Neural progenitor cell (in vitro differentiated cells): ENCODE data around the gene NDEL1. TPM values are rescaled to one million over a fixed set of nuclear protein-coding genes. Genes with fewer than 3 reads are reported as not detected.

Experiments
- DNase-seq: peaks from one replicate; pipeline ENCODE4 v3.0.0-alpha.2; 2016; ENCODE audit warnings: low spot score
- H2AFZ ChIP-seq: fragments of 200-600 bp; sonication (generic); replicated peaks from 2 replicates; pipeline ENCODE4 v1.6.1; 2016; ENCODE audit warnings: antibody characterized with exemption
- H3F3A ChIP-seq: fragments of 200-600 bp; sonication (generic); 2 replicates; pipeline ENCODE4 v1.6.1; 2016; ENCODE audit warnings: antibody characterized with exemption, low read depth
- H3K27ac ChIP-seq: fragments of 200-600 bp; sonication (generic); 2 replicates; pipeline ENCODE4 v1.5.1; 2016; ENCODE audit warnings: mild to moderate bottlenecking
- H3K27me3 ChIP-seq: fragments of 200-600 bp; sonication (generic); 2 replicates; pipeline ENCODE4 v1.6.1; 2016; ENCODE audit warnings: mild to moderate bottlenecking, moderate library complexity
- H3K36me3 ChIP-seq: fragments of 200-600 bp; sonication (generic); 2 replicates; pipeline ENCODE4 v1.5.1; 2016
- H3K4me1 ChIP-seq: fragments of 200-600 bp; sonication (generic); 2 replicates; pipeline ENCODE4 v1.6.1; 2016; ENCODE audit warnings: mixed run types
- H3K4me2 ChIP-seq: fragments of 200-600 bp; sonication (generic); 2 replicates; pipeline ENCODE4 v1.6.1; 2016
- H3K4me3 ChIP-seq: fragments of 200-600 bp; sonication (generic); 2 replicates; pipeline ENCODE4 v1.5.1; 2016
- H3K79me2 ChIP-seq: fragments of 200-600 bp; sonication (generic); 2 replicates; pipeline ENCODE4 v1.6.1; 2016; ENCODE audit warnings: low read depth
- H3K9ac ChIP-seq: fragments of 200-600 bp; sonication (generic); 2 replicates; pipeline ENCODE4 v1.6.1; 2016
- H3K9me3 ChIP-seq: fragments of 200-600 bp; sonication (generic); 2 replicates; pipeline ENCODE4 v1.5.1; 2016; ENCODE audit warnings: low read depth
- H4K20me1 ChIP-seq: fragments of 200-600 bp; sonication (generic); 2 replicates; pipeline ENCODE4 v1.6.1; 2016; ENCODE audit warnings: low read depth
- H3K27ac Mint-ChIP-seq: 3 replicates; pipeline ENCODE4 v1.8.0; 2021; ENCODE audit warnings: mixed read lengths
- H3K27me3 Mint-ChIP-seq: 2 replicates; pipeline ENCODE4 v1.8.0; 2022; ENCODE audit warnings: low read depth, mild to moderate bottlenecking, inconsistent platforms, moderate library complexity, mixed read lengths; ENCODE audit not compliant: insufficient read depth
- H3K36me3 Mint-ChIP-seq: 3 replicates; pipeline ENCODE4 v1.8.0; 2021; ENCODE audit warnings: mixed read lengths
- H3K4me1 Mint-ChIP-seq: 3 replicates; pipeline ENCODE4 v1.8.0; 2021; ENCODE audit warnings: mixed read lengths
- H3K4me3 Mint-ChIP-seq: 3 replicates; pipeline ENCODE4 v1.8.0; 2021; ENCODE audit warnings: mild to moderate bottlenecking, moderate library complexity, mixed read lengths
- H3K9me3 Mint-ChIP-seq: 3 replicates; pipeline ENCODE4 v1.8.0; 2020; ENCODE audit warnings: mixed read lengths
- CTCF ChIP-seq: fragments of 200-600 bp; sonication (generic); IDR thresholded peaks from 2 replicates; pipeline ENCODE4 v1.5.1; 2017; ENCODE audit warnings: antibody characterized with exemption, mild to moderate bottlenecking
- EZH2 ChIP-seq: fragments of 200-600 bp; sonication (generic); IDR thresholded peaks from 2 replicates; pipeline ENCODE4 v1.6.1; 2017; ENCODE audit warnings: antibody characterized with exemption, mild to moderate bottlenecking, moderate library complexity
- EZH2phosphoT487 ChIP-seq: fragments of 200-600 bp; sonication (generic); IDR thresholded peaks from 2 replicates; pipeline ENCODE4 v1.6.1; 2017; ENCODE audit warnings: antibody characterized with exemption
- total RNA-seq: library from RNA; depleted of rRNA; stranded (reverse); fragments of >200 nt; gene quantifications from 2 replicates; pipeline ENCODE4 v1.2.3, GENCODE V29; 2015; ENCODE audit warnings: low replicate concordance

NDEL1 gene
- total RNA-seq, 1 donor from 2014 or later = 26.9 TPM

- no peak for DNase-seq
- H2AFZ ChIP-seq = no peak overlapping the region
- no peak overlapping the region for H3K27ac ChIP-seq
- Mint-ChIP-seq H3K4me3 (no peak overlapping the region), H3K27ac (no peak overlapping the region), H3K9me3 (no peaks in the 10 kb centered on the region), H3K4me1 (no peaks in the 10 kb centered on the region), H3K27me3 (peaks cover 3% of the 10 kb centered on the region), H3K36me3 (peaks cover 41% of the 10 kb centered on the region)
- H3K4me1 ChIP-seq = no peaks in the 10 kb centered on the region
- no peaks in the 10 kb centered on the region for H3F3A ChIP-seq
- H3K9me3 ChIP-seq = no peaks in the 10 kb centered on the region
- H3K27me3 ChIP-seq = no peaks in the 10 kb centered on the region
- no peak overlapping the region for H3K4me2 ChIP-seq
- peaks cover 9% of the 10 kb centered on the region for H3K36me3 ChIP-seq
- H3K4me3 ChIP-seq = no peak overlapping the region
- TF ChIP-seq EZH2phosphoT487 (no peak), EZH2 (no peak), CTCF (no peak)
- no peaks in the 10 kb centered on the region for H3K79me2 ChIP-seq
- H3K9ac ChIP-seq = no peak overlapping the region
- H4K20me1 ChIP-seq = no peaks in the 10 kb centered on the region
Observed at GRCh38 chr17:8494021-8494420, 58.3 kb downstream of the NDEL1 start.

GRCh38 chr17:8494506-8495111 is 58.9 kb downstream of the NDEL1 start:
- Histone ChIP-seq H3K9ac (no peak overlapping the region), H3K36me3 (peaks cover 13% of the 10 kb centered on the region), H3K27me3 (no peaks in the 10 kb centered on the region), H3K4me1 (no peaks in the 10 kb centered on the region), H3K9me3 (no peaks in the 10 kb centered on the region), H3K79me2 (no peaks in the 10 kb centered on the region), H2AFZ (no peak overlapping the region), H3F3A (no peaks in the 10 kb centered on the region), H3K27ac (no peak overlapping the region), H3K4me3 (no peak overlapping the region), H3K4me2 (no peak overlapping the region), H4K20me1 (no peaks in the 10 kb centered on the region)
- H3K27ac Mint-ChIP-seq = no peak overlapping the region
- no peak for DNase-seq
- no peaks in the 10 kb centered on the region for H3K9me3 Mint-ChIP-seq
- peaks cover 3% of the 10 kb centered on the region for H3K27me3 Mint-ChIP-seq
- peaks cover 36% of the 10 kb centered on the region for H3K36me3 Mint-ChIP-seq
- H3K4me3 Mint-ChIP-seq = no peak overlapping the region
- no peaks in the 10 kb centered on the region for H3K4me1 Mint-ChIP-seq
- TF ChIP-seq EZH2 = no peak
- TF ChIP-seq EZH2phosphoT487 = no peak
- TF ChIP-seq CTCF = no peak

- TF ChIP-seq EZH2phosphoT487 (no peak), CTCF (no peak), EZH2 (no peak)
- Histone ChIP-seq H3K4me3 (no peak overlapping the region), H3K27ac (no peak overlapping the region), H3K9me3 (no peaks in the 10 kb centered on the region), H2AFZ (no peak overlapping the region), H3K9ac (no peak overlapping the region), H3K27me3 (no peaks in the 10 kb centered on the region), H4K20me1 (no peaks in the 10 kb centered on the region), H3K4me2 (no peak overlapping the region), H3K36me3 (peaks cover 10% of the 10 kb centered on the region), H3K79me2 (no peaks in the 10 kb centered on the region), H3K4me1 (no peaks in the 10 kb centered on the region), H3F3A (no peaks in the 10 kb centered on the region)
- Mint-ChIP-seq H3K36me3 (peaks cover 34% of the 10 kb centered on the region), H3K27ac (no peak overlapping the region), H3K27me3 (peaks cover 2% of the 10 kb centered on the region), H3K9me3 (no peaks in the 10 kb centered on the region), H3K4me3 (no peak overlapping the region), H3K4me1 (no peaks in the 10 kb centered on the region)
- no peak for DNase-seq
Observed at GRCh38 chr17:8496081-8496480, 60.4 kb downstream of the NDEL1 start.
